Islet precursor cell (in vitro differentiated cells): ENCODE results near the gene RALGAPA2.

Experiments
- DNase-seq: peaks from one replicate; pipeline ENCODE4 v3.0.0-alpha.2; 2018

RALGAPA2 gene

DNA sequence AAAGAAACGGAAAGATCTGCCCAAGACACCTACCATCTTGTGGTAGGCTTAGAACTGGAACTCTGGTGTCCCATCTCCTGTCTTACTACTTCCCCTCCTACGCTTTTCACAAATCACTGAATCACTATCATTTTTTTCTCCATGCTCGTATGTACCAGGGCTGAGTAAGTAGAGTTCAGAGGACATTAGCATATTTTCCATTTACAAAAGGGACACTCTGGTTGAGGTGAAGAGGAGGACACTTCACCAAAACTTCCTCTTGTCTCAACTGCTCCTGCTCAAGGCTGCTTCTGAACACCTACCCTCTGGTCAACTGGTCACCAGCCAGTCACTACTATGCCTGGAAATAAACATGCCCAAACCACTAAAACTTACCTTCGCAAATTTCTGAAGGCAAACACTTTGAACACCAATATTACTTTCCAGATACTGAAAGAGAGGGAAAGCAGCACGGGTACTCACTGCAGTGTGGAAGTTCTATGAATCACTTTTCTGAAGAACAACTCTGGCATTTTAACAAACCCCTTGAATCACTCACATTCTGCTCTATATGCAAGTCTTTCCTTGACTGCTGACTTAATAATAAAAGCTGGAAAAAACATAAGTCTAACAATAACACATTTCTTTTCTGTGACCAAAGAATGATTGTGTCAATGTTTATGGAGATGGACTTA lies 221.2 kb downstream of the RALGAPA2 start:
- DNase-seq, result no peak

DNA sequence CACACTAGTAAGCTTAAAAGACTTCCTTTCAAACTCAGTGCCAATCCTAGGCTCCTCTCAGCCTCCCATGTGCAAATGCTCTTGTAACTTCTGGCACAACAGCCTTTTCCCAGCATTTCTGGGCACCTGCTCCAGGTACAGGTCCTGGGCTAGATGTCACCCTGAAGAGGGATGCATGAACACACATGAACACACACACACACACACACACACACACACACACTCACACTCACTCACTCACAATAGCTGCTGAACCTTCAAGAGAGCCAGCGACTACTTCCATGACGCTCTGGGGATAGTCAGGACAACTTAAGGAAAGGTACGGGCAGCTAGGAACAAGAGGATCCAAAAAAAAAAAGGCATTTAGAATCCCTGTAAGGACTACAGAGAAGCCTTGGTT lies 221.8 kb downstream of the RALGAPA2 start:
- no peak for DNase-seq

DNA sequence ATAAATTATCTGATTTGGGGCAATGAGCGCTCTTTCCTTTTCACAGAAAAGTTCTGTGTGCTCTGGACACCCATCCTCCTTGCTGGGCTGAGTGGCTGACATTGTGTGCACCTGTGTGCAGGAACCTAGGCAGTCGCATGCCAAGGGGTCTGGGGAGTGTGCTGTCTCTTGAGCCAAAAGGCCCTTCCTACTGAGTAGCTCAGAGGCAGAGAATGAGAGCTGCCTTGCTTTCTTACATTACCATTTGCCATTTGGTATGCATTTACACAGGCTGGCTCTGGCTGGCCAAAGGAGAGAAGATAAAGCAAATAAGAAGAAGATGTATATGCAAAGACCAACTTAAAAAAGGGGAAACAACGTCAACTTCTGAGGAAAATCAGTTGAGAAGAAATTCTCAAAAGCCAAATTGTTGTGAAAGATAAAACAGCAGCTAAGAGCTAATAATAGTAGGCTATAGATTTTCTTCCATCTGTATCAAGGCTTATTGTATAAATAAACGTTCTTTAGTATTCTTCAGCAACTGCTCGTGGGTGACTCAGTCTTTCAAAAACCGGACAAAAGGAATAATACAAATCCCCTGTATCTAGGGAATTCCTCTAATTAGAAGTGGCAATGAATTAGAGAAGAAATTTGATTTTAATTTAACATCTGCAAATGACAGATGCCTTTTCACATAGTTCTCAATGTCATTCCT lies 222.6 kb downstream of the RALGAPA2 start:
- DNase-seq, result no peak

DNA sequence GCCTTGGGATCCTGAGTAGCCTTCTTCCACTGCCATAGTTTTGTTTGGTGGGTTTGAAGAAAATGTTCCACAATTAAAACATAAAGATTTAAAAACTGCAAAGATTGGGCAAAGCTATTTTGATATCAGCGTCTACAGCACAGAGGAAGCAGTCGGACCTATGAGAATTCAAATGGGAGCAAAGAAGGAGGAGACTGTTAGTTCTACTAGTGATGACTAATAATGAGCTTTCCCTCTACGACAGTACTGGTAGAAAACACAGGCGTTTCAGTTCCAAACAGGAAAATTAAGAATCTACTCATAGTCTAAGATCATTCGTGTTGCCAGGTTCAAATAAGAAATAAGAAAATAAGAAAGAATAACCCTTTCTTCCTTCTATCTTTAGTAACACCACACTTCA lies 223.4 kb downstream of the RALGAPA2 start:
- DNase-seq, result no peak

DNA sequence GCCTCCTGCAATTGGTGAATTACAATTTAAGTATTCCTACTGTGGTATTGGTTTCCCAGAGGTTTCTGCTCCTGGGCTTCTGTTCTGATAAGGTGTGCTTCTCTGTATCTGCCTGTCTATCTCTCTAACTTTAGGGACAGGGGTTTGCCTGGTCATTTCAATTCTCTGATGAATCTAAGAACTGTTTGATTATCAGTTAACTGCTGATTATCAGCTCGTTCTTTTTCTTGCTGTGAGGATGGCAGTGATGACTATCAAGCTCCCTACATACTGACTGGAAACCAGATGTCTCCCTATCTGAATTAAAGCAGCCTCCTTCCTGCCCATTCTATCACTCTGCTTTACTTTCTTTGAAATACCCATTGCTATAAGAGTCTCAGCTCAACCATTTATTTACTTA lies 224.1 kb downstream of the RALGAPA2 start:
- no peak for DNase-seq

DNA sequence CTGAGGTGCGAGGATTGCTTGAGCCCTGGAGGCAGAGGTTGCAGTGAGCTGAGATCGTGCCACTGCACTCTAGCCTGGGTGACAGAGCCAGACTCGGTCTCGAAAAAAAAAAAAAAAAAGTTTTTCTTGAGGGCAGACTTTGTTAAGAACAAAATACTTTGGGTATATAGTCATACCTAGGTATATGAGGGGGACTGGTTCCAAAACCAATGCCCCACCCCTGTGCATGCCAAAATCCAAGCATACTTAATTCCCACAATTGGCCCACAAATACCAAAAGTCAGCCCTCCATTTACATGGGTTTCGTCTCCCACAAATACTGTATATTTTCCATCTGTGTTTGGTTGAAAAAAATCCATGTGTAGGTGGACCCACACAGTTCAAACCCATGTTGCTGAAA lies 224.6 kb downstream of the RALGAPA2 start:
- DNase-seq, result no peak

DNA sequence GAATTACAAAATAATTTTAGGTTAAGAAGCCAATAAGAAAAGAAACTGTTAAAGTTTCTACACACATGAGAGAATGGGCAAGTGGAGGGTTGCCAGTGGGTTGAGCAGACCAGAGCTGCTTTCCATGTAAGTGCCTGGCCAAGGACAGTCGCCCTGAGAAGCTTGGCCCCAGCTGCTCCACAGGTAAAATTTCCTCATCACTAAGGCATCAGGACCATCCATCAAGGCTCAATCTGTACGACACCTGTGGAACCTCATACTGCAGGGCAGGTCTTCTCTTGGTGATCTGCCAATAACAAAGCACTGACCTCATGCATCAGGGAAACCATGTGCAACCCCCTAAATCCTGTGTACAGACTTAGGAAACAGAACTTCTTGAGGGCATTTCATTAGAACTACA lies 229.1 kb downstream of the RALGAPA2 start:
- no peak for DNase-seq

DNA sequence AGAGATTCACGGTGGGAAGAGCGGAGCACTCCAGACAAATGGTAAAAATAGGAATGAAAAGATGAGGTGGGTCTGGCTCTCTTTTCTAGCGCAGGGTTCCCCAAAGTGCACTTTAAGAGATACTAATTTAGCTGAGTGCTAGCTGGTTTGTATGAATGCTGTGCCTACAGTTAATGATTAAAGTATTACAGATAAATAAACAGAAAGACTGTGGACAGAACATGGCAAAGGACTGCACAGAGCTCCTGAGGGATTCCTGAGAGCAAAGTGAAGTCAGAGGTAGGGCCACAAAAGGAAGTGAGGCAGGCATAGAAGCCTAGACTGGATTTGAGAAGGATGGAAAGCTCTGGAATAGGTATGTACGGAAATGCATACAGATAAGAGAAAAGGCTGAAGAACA lies 230.0 kb downstream of the RALGAPA2 start:
- DNase-seq, result no peak

DNA sequence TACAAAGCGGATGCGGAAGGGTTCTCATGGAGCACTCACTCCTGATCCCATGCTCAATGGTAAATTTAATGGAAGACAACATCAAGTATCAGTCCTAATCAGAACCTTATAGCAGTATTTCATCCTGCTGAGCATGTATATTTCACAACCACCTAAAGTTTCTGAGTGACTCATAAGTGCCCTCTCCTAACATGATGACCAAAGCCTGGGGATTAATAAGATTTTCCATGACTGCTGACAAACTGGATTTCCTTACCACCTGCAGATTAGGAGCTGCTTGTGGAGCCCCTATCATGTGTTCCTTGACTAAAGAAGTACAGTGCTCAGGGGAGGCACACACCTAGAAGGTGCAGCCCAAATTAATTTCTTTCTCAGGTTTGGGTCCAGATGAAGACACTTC lies 231.8 kb downstream of the RALGAPA2 start:
- DNase-seq, result no peak

DNA sequence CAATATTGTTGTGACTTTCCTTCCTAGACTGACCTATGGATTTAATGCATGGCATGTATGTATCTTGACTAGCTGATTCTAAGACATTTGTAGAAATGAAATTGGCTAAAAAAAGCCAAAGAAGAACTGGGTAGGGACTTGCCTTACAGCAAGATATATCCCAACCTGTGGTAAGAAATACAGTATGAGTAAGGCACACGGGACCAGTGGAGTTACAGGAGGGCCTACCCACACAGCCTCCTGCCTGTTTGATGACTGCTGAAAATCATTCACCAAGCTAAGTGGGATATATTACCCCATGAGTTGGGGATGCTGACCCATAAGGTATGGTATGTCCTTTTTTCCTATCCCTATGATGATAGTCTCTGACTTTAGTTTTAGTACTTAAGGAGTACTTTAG lies 232.3 kb downstream of the RALGAPA2 start:
- DNase-seq, result no peak

DNA sequence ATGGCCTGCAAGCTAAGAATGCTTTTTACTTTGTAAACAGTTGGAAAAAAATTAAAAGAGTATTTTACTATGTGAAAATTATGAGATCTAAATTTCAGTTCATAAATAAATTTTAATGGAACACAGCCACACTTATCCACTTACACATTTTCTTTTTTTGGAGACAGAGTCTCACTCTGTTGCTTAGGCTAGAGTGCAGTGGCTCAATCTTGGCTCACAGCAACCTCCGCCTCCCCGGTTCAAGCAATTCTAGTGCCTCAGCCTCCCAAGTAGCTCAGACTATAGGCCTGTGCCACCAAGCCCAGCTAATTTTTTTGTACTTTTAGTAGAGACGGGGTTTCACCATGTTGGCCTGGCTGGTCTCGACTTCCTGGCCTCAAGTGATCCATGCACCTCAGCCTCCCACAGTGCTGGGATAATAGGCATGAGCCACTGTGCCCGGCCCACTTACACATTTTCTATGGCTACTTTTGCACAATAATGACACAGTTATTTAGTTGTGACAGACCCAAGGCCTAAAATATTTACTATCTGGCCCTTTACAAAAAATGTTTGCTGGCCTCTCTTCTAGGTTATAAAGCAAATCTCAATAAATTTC lies 234.9 kb downstream of the RALGAPA2 start:
- DNase-seq, result no peak

DNA sequence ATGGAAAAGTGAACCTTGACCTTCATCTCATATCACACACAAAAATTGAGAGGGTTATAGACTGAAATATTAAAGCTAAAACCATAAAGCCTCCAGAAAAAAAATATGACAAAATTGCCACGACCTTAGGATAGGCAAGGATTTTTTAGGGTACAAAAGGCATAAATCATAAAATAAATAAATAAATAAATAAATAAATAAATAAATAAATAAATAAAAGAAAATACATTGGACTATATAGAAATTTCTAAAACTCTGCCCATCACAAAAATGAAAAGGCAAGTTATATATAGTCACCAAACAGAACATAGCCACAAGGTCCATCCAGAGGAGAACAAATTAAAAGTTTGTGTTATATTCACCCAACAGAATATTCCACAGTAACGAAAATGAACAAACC lies 235.9 kb downstream of the RALGAPA2 start:
- DNase-seq, result no peak

DNA sequence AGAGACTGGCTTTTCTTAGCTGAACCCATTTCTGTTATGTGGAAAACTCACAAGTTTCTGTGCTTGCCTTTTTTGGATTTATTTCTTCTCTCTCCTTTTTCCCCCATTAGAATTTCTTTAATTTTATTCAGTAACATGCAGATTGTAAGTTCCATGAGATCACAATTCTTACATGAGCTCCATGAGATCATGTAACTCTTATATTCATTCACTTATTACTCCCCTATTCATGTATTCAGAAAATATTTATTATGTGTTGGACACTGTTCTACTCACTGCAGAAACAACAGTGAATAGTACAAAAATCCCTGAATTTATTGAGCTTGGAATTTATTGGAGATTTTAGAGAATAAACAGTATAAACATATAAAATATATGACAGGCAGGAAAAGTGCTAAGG lies 238.8 kb downstream of the RALGAPA2 start:
- no peak for DNase-seq

DNA sequence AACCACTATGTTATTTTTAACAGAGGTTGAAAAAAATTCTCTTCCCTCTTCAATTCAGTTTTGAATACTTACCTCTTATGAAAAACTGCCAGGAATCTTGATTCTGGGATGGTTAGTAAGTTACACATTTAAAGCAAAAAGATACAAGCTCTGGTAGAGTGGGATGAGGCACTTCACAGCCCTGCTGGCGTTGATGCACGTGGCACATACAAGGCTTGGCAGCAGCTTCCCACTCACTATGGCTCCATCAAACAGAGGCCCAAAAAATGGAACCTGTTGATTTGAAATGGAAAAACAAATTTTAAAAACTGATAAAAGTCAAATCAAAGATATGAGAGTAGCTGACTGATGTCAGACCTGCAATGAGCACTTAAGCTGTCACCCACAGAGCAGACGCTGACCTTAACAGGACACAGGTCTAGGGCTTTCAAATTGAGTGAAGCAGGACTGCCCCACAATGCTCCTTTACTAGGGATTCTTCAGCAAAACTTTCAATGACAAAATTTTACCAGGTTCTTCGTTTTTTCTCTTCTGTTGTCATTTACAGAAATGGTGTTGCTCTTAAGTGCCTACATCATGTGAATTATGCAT lies 239.7 kb downstream of the RALGAPA2 start:
- DNase-seq, result no peak

DNA sequence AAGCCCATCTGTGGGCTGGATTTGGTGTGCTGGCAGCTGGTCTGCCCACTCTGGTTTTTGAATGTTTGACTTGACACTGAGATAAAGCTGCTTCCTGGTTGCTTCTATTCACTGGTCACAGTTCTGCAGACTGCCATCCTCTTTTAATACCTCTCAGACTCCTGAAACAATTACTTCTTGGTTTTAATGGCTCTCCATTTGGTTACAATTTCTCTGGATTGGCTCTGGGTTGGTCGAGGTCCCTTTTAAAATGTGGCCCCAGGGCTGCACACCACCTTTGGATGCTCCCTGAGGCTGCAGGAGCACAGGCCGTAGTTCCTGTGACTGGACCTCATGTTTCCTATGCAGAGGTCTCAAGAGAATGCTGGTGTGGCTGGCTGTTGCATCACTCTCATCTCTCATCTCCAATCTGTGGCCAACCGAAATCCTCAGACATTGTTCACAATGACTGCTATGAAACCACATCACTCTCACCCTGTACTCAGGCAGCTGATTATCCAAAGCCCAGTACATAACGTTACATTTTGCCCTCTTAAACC lies 246.0 kb downstream of the RALGAPA2 start:
- DNase-seq, result no peak

DNA sequence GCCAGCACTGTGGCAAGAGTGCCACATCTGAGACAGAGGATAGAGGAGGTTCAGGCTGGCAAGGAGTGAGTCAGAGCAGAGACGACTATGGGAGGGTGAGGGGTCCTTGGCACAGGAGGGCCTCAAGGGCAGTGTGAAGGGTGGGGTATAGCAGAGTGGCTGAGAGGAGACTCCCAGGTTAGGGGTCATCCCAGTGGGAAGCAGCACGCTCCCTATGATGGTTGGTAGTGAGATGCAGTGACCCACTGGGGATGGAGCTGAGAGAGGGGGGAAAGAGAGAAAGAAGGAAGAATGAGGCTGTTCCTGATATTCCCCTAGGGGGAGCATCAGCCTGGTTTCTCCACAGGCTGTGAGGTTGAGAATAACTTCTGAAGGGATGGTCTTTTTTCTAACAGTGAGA lies 247.2 kb downstream of the RALGAPA2 start:
- no peak for DNase-seq

DNA sequence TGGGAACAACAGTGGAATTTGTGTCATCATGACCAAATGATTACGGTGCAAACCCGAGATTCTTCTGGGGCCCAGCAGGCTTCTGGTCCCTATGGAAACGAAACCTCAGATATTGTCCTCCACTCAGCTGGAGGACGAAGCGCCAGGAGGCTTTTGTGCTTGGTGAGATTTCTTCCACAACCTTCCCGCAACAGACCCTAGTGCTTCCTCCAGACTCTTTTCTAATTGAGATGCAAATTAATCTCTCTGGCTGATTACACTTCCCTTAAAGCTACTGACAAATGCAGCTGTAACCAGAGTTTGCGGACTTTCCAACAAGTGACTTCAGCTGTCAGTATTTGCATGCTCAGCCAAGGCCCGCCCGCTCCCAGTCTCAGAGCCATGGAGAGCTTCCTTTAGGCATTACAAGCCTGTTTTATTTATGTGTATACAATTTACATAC lies 248.5 kb downstream of the RALGAPA2 start:
- DNase-seq, result no peak

DNA sequence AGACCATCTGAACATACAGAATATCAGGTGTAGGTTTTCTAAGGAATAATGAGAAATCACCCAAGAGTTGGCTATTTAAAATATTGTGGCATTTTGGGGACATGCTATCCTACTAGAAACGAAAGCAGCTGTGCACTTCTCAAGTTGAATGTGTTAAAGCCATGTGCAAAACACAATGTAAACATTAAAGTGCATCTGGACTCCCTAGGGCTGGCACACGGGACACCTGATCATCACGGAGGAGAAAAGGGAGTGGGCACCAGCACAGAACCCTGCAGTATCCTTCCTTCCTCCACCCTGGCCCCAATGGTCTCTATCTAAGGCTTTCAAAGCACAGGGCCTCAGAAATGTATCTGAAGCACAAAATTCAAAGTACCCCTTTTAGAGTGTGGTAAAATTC lies 250.3 kb downstream of the RALGAPA2 start:
- DNase-seq, result no peak

DNA sequence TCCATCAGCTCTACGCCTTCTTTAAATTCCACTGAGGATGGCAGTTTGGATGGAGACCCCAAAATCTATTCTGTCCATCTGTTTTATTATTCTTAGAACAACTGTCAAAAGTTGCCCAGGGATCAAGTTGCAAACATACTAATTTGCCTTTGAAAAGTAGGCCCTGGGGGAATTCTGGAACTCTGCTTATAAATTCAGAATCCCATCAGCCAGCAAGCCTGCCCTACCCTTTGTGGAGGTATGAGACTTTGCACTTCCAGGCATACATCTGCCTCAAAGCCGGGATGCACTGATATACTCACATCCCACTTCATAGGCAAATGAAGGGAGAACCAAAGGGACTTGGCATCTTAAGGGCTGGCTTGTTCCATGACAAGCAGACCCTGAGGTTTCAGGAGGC lies 250.9 kb downstream of the RALGAPA2 start:
- no peak for DNase-seq

DNA sequence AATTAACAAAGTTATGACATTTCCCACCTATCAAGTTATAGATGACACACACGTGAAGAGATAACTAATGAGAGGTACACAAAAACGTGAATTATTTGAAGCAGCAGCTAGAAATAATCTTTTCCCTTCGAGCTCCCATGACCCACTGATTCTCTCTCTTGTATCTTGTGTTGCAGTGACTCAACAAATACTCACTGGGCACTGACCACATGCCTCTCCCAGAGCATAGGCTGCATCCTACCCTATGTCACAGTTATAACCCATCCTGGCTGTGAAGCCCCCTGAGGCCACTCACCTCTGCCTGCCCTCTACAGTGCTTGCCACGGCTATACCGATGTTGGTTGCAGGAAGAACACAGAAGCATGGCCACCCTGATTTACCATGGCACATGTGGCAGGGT lies 252.7 kb downstream of the RALGAPA2 start:
- DNase-seq, result no peak

DNA sequence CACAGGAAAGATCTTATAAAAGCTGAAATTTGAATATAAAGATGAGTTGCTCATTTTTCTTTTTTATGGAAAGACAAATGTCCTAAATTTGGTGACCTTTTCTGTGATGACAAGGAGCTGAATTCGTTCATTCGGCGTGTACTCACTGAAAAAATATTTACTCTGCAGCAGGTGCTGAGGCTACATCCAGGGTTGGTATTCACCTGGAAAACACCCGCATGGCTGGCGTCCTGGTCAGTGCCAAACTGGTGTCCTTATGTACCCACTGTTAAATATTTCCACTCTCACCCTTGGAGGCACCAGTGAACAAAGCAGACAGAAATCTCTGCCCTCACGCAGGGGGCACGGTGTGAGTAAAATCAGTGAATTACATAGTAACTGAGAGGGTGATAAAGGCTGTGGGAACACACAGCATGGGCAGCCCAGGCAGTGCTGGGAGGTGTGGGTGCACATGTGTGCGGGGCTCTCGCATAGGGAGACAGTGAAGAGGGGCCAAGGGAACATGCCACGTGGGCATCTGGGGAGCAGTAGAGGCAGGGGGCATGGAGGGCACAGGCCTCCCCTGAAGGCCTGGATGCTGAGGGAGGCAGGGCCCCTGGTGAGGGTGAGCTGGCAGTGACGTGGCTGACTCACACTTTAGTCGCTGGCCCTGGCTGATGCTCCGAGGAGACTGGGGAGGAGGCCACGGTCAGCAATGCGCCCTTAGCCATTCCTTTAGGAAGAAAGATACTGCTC lies 254.9 kb downstream of the RALGAPA2 start:
- DNase-seq, result no peak

DNA sequence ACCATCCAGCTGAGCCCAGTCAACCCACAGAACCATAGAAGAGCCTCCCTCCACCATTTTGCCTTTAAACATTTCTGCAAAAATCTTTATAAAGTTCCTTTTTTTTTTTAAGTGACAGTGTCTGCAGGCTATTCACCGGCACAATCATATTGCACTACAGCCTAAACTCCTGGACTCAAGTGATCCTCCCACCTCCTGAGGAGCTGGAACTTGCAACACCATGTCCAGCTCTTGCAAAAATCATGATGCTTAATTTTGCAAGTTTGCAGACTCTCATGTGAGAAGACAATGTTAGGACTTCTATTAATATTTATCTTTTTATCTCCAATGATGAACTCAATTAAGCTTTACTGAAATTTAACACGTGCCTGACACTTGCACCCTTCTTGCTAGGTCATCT lies 255.7 kb downstream of the RALGAPA2 start:
- DNase-seq, result no peak

DNA sequence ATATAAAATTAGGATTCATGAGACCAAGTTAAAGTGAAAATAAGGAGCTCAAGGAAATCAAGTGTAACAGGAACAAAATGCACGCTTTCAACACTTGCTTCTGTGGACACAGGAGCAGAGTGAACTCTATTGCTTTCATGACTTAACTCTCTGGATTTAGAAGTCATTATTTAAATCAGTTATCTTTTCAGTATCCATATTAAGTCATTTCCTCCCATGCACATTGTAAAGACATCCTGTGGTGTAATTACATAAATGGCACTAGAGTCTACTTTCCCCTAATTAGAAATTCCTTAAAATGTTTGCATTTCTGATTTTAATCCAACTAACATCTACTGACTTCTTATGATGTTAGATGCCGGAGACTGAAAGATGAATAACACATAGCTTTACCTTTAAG lies 256.5 kb downstream of the RALGAPA2 start:
- no peak for DNase-seq
